Measurements from ENCODE around the gene CHRNB4.

Gene CHRNB4

GRCh38 chr15:78599189-78599588, 41.8 kb downstream of the CHRNB4 start:
- TF ChIP-seq, protein P1, sequence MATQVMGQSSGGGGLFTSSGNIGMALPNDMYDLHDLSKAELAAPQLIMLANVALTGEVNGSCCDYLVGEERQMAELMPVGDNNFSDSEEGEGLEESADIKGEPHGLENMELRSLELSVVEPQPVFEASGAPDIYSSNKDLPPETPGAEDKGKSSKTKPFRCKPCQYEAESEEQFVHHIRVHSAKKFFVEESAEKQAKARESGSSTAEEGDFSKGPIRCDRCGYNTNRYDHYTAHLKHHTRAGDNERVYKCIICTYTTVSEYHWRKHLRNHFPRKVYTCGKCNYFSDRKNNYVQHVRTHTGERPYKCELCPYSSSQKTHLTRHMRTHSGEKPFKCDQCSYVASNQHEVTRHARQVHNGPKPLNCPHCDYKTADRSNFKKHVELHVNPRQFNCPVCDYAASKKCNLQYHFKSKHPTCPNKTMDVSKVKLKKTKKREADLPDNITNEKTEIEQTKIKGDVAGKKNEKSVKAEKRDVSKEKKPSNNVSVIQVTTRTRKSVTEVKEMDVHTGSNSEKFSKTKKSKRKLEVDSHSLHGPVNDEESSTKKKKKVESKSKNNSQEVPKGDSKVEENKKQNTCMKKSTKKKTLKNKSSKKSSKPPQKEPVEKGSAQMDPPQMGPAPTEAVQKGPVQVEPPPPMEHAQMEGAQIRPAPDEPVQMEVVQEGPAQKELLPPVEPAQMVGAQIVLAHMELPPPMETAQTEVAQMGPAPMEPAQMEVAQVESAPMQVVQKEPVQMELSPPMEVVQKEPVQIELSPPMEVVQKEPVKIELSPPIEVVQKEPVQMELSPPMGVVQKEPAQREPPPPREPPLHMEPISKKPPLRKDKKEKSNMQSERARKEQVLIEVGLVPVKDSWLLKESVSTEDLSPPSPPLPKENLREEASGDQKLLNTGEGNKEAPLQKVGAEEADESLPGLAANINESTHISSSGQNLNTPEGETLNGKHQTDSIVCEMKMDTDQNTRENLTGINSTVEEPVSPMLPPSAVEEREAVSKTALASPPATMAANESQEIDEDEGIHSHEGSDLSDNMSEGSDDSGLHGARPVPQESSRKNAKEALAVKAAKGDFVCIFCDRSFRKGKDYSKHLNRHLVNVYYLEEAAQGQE (IDR thresholded peaks at IDR 0.05; ENCODE audit: insufficient read depth in 1 of 2, low read depth in 2 of 2, low read length in 2 of 2): no peak
- TF ChIP-seq FOXP2 (optimal IDR thresholded peaks at IDR 0.05; ENCODE audit: borderline replicate concordance, extremely low read depth, extremely low read length, insufficient read depth) (no peak), POLR2AphosphoS5 (IDR thresholded peaks at IDR 0.05; ENCODE audit: low read depth, low read length) (no peak), SIN3A (IDR thresholded peaks at IDR 0.05; ENCODE audit: borderline replicate concordance, insufficient read depth, low read length) (no peak), TAF1 (IDR thresholded peaks at IDR 0.05; ENCODE audit: borderline replicate concordance, insufficient read depth, low read length) (no peak)

- TF ChIP-seq POLR2AphosphoS5 (IDR thresholded peaks at IDR 0.05; ENCODE audit: low read depth, low read length) (no peak), TAF1 (IDR thresholded peaks at IDR 0.05; ENCODE audit: borderline replicate concordance, insufficient read depth, low read length) (no peak), SIN3A (IDR thresholded peaks at IDR 0.05; ENCODE audit: borderline replicate concordance, insufficient read depth, low read length) (no peak), FOXP2 (optimal IDR thresholded peaks at IDR 0.05; ENCODE audit: borderline replicate concordance, extremely low read depth, extremely low read length, insufficient read depth) (no peak)
- TF ChIP-seq, protein P1 (IDR thresholded peaks at IDR 0.05; ENCODE audit: insufficient read depth in 1 of 2, low read depth in 2 of 2, low read length in 2 of 2): no peak
Measured at GRCh38 chr15:78598348-78598747, 42.7 kb downstream of the CHRNB4 start.

DNA sequence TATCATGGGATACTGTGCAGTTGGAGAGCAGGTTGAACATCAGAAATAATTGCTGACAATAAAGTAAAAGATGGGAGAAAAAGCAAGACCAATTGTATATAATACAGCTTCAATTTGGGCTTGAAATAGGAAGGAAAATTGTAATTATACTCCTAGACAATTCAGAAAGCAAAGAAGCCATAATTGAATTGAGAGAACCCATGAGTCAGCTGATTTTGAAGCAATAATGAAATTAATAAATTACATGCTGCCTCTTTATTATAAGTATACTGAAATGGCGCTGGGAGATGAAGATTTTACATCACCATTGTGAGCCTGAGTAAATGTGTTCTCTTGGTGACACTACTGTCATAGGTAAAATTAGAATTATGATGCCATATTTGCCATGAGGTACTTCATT, 43.4 kb downstream of the CHRNB4 start:
- no peak for TF ChIP-seq POLR2AphosphoS5 (IDR thresholded peaks at IDR 0.05; ENCODE audit: low read depth, low read length)
- TF ChIP-seq FOXP2 (optimal IDR thresholded peaks at IDR 0.05; ENCODE audit: borderline replicate concordance, extremely low read depth, extremely low read length, insufficient read depth): no peak
- TF ChIP-seq, protein P1 (IDR thresholded peaks at IDR 0.05; ENCODE audit: insufficient read depth in 1 of 2, low read depth in 2 of 2, low read length in 2 of 2): no peak
- TF ChIP-seq SIN3A (IDR thresholded peaks at IDR 0.05; ENCODE audit: borderline replicate concordance, insufficient read depth, low read length): no peak
- no peak for TF ChIP-seq TAF1 (IDR thresholded peaks at IDR 0.05; ENCODE audit: borderline replicate concordance, insufficient read depth, low read length)

- TF ChIP-seq TAF1 (IDR thresholded peaks at IDR 0.05; ENCODE audit: borderline replicate concordance, insufficient read depth, low read length) (no peak), POLR2AphosphoS5 (IDR thresholded peaks at IDR 0.05; ENCODE audit: low read depth, low read length) (no peak), FOXP2 (optimal IDR thresholded peaks at IDR 0.05; ENCODE audit: borderline replicate concordance, extremely low read depth, extremely low read length, insufficient read depth) (no peak), SIN3A (IDR thresholded peaks at IDR 0.05; ENCODE audit: borderline replicate concordance, insufficient read depth, low read length) (no peak)
- TF ChIP-seq, protein P1 (IDR thresholded peaks at IDR 0.05; ENCODE audit: insufficient read depth in 1 of 2, low read depth in 2 of 2, low read length in 2 of 2): no peak
Measured at GRCh38 chr15:78574944-78575343, 66.1 kb downstream of the CHRNB4 start.

Data from PFSK-1 (cell line).